GM19468 (cell line): ENCODE measurements around the gene PSENEN.
"Not testable (repeated sequence)": the region's sequence is repeated elsewhere in the genome, so short reads cannot be mapped to it uniquely, and the experiment has no call there.

Source experiments
- ATAC-seq: cut with Tn5 transposase; IDR thresholded peaks from one replicate; pipeline ENCODE4 v1.9.1; 2021; ENCODE audit warnings: mild to moderate bottlenecking, moderate library complexity, moderate number of reproducible peaks; ENCODE audit not compliant: unreplicated experiment; ENCODE audit errors: extremely low read depth

The PSENEN gene

GRCh38 chr19:35764432-35765315 is 19.2 kb downstream of the PSENEN start:
- no peak for ATAC-seq

GRCh38 chr19:35766571-35767104 is 21.2 kb downstream of the PSENEN start:
- ATAC-seq: no peak

- no peak for ATAC-seq
These were observed 22.0 kb downstream of the PSENEN start for GRCh38 chr19:35767288-35768081.

GRCh38 chr19:35768082-35768421 is 22.6 kb downstream of the PSENEN start:
- ATAC-seq: no peak

DNA sequence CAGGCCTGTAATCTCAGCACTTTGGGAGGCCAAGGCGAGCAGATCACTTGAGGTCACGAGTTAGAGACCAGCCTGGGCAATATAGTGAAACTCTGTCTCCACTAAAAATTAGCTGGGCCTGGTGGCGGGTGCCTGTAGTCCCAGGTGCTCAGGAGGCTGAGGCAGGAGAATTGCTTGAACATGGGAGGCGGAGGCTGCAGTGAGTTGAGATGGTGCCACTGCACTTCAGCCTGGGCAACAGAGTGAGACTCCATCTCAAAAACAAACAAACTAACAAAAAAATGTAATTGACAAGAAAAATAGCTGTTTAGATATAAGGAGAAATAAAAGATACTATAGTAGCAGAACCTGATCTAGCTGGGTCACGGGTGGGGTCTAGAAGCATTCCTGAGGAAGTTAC is 26.9 kb downstream of the PSENEN start:
- not testable (repeated sequence) for ATAC-seq

DNA sequence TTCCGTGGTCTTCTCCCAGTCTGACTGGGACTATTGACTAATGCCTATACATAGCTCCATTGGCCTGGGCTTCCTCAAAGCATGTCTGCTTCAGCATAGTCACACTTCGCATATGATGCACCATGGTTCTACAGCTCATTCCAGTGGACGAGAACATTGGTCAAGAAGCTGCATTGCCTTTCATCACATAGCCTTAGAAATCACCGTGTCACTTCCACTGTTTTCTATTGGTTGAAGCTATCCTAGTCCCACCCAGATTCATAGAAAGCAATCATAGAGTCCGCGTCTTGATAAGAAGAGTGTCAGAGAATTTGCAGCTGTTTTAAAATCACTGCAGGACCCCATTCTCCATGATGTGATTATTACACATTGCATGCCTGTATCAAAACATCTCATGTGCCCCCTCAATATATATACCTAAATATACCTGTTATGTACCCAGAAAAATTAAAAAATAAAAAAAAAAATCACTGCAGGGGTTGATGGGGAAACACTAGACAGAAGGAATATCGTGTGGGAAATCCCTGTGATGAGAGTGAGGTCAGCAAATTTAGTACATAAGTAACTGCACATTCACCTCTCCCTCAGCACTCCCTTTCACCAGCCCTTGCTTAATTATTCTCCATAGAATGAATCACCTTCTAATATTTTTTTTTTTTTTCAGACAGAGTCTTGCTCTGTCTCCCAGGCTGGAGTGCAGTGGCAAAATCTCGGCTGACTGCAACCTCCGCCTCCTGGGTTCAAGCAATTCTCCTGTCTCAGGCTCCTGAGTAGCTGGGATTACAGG is 27.8 kb downstream of the PSENEN start:
- ATAC-seq: no peak

- no peak for ATAC-seq
These were observed 29.0 kb downstream of the PSENEN start for GRCh38 chr19:35774274-35775045.

DNA sequence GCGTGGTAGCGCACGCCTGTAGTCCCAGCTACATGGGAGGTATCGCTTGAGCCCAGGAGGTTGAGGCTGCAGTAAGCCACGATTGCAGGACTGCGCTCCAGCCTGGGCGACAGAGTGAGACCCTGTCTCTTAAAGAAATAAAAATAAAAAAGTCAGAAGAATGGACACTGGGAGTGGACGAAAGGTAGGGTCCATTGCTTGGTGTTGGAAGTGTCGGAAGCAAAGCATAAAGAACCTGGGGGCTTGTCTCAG is 29.5 kb downstream of the PSENEN start:
- no peak for ATAC-seq

GRCh38 chr19:35775298-35776101 is 30.0 kb downstream of the PSENEN start, which contains the start of gene ARHGAP33:
TSS of gene ARHGAP33 (plus strand) at chr19:35775564. CDS start at chr19:35775659, 95 bp downstream.
- ATAC-seq: peak; percentile 91

- ATAC-seq: no peak
These were observed 30.8 kb downstream of the PSENEN start for GRCh38 chr19:35776102-35776788.

- no peak for ATAC-seq
These were observed 31.8 kb downstream of the PSENEN start for GRCh38 chr19:35777086-35777841.

DNA sequence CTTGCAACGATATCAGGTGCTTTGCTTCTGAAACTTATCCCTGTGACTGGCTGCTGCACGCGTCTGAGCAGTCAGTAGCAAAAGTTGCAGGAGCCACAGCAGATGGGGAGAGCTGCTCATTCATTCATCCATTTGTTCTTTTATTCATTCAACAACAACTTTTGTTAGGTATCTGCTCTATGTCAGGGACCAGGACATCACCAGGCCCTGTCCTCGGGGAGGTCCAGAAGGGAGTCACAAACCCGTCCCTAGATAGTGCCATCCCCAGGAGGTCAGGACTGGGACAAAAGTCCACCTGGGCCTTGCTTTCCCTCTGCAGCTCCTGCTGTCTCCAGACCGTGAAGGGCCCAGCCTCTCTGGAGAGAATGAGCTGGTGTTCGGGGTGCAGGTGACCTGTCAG is 32.5 kb downstream of the PSENEN start:
- no peak for ATAC-seq

DNA sequence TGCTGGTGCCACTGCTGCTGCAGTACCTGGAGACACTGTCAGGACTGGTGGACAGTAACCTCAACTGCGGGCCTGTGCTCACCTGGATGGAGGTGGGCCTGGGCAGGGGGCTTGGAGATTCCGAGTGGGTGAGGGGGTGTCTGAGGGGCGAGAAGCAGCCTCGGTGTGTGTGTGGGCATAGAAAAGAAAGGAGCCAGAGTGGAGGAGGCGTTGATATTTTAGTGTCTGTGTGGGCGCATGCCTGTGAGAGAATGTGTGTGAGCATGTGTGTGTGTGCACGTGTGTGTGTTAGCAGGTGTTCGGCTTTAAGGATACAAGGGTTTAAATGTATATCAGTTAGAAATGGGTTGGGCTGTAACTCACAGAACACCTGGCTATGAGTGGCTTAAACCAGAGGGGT is 33.6 kb downstream of the PSENEN start:
- no peak for ATAC-seq

DNA sequence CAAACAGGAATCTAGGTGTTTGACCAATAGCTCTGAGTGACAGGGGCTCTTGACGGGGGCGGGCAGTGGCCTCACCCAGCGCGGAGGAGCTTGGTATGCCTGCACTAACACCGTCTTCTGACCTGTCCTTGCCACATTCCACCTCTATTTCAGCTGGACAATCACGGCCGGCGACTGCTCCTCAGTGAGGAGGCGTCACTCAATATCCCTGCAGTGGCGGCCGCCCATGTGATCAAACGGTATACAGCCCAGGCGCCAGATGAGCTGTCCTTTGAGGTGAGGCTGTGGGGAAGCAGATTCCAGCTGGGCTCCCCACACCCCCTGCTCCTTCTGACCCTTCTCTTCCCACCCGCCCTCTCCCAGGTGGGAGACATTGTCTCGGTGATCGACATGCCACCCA is 34.6 kb downstream of the PSENEN start:
- ATAC-seq: no peak

DNA sequence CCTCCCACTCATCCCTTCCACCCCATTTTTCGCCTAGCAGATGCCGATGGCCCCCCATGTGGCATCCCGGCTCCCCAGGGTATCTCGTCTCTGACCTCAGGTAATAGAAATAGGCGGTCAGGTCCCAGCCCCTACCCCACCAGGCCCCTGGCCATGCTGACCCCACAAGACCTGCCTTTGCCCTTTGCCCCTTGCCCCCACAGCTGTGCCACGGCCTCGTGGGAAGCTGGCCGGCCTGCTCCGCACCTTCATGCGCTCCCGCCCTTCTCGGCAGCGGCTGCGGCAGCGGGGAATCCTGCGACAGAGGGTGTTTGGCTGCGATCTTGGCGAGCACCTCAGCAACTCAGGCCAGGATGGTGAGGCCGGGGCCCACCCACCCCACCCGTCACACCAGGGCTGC is 35.3 kb downstream of the PSENEN start:
- no peak for ATAC-seq

- ATAC-seq: no peak
These were observed 36.2 kb downstream of the PSENEN start for GRCh38 chr19:35781650-35782049.

GRCh38 chr19:35782589-35782988 is 37.1 kb downstream of the PSENEN start:
- no peak for ATAC-seq
